ENCODE data around the gene ASIC1. TPM values are rescaled to one million over a fixed set of nuclear protein-coding genes. Genes with fewer than 3 reads are reported as not detected.

ASIC1 gene
- polyA plus RNA-seq, 3 donors: not detected

- Histone ChIP-seq H3K4me2 (replicated peaks; ENCODE audit: extremely low read depth, low read length, poor library complexity, severe bottlenecking) (peak overlapping the region; percentile 69), H3K4me3 (replicated peaks in 1 of 3; ENCODE audit: low read depth in 2 of 3, low read length in 3 of 3) (peak overlapping the region in 1 of 3 experiments; percentile 56), H3K79me2 (ENCODE audit: insufficient read depth, low read length) (peaks cover 33% of the 10 kb centered on the region), H2AFZ (ENCODE audit: insufficient read depth, low read depth, low read length, poor library complexity, severe bottlenecking) (peak overlapping the region; percentile 75), H4K20me1 (ENCODE audit: insufficient read depth, low read length) (peaks cover 17% of the 10 kb centered on the region), H3K27ac (ENCODE audit: low read depth in 1 of 2, low read length in 2 of 2) (no peak overlapping the region), H3K9ac (ENCODE audit: insufficient read depth, low read length, poor library complexity, severe bottlenecking) (no peak overlapping the region), H3K4me1 (ENCODE audit: control insufficient read depth in 1 of 2, insufficient read depth in 2 of 2, low read length in 2 of 2) (peaks cover 16 to 23% of the 10 kb centered on the region in 2 donors), H3K9me3 (replicated peaks in 1 of 2; ENCODE audit: control insufficient read depth in 1 of 2, insufficient read depth in 1 of 2, low read length in 2 of 2) (no peaks in the 10 kb centered on the region), H3K27me3 (ENCODE audit: control insufficient read depth in 2 of 2, insufficient read depth in 2 of 2, low read length in 2 of 2) (no peaks in the 10 kb centered on the region), H3K36me3 (replicated peaks in 1 of 2; ENCODE audit: control insufficient read depth in 1 of 2, insufficient read depth in 2 of 2, low read length in 2 of 2) (peaks cover 4% of the 10 kb centered on the region in 2 donors)
- intact Hi-C loops (cut with micrococcal nuclease): loop anchor here in 1 of 2 donors (5.0 kb wide), 1 partner anchor 56 kb away; the partner anchor contains the start of gene CERS5
- peaks cover 24% of the 10 kb centered on the region for H3K4me1 Mint-ChIP-seq
- peak overlapping the region in 3 of 7 donors; percentile 44 to 85 (median 84) for H3K27ac Mint-ChIP-seq
- no peak for TF ChIP-seq CTCF (IDR thresholded peaks at IDR 0.05)
- peak in 1 of 3 donors; percentile 20 for DNase-seq
- no peaks in the 10 kb centered on the region for H3K9me3 Mint-ChIP-seq
- H3K27me3 Mint-ChIP-seq (ENCODE audit: low read depth in 3 of 3): peaks cover 1 to 7% (median 2%) of the 10 kb centered on the region in 3 donors
- H3K36me3 Mint-ChIP-seq: peaks cover 9 to 16% of the 10 kb centered on the region in 2 donors
- WGBS (ENCODE audit: insufficient coverage): 51% methylated on average over 6 of the region's 7 CpGs
- peak overlapping the region; percentile 69 to 87 for H3K4me3 Mint-ChIP-seq
Observed at GRCh38 chr12:50110762-50111351, 53.5 kb downstream of the ASIC1 start.

GRCh38 chr12:50111395-50111692 lies 53.9 kb downstream of the ASIC1 start:
- H3K9me3 ChIP-seq (replicated peaks in 1 of 2; ENCODE audit: control insufficient read depth in 1 of 2, insufficient read depth in 1 of 2, low read length in 2 of 2): no peaks in the 10 kb centered on the region
- DNase-seq: no peak
- 18% methylated on average over 18 of the region's 19 CpGs for WGBS (ENCODE audit: insufficient coverage)
- intact Hi-C loops (cut with micrococcal nuclease): loop anchor here in 1 of 2 donors (5.0 kb wide), 1 partner anchor 56 kb away; the partner anchor contains the start of gene CERS5
- H3K4me2 ChIP-seq (replicated peaks; ENCODE audit: extremely low read depth, low read length, poor library complexity, severe bottlenecking): peak overlapping the region; percentile 69
- peak overlapping the region; percentile 75 for H2AFZ ChIP-seq (ENCODE audit: insufficient read depth, low read depth, low read length, poor library complexity, severe bottlenecking)
- peaks cover 38% of the 10 kb centered on the region for H3K79me2 ChIP-seq (ENCODE audit: insufficient read depth, low read length)
- Mint-ChIP-seq H3K36me3 (peaks cover 13 to 21% of the 10 kb centered on the region in 2 donors), H3K27ac (peak overlapping the region in 4 of 7 donors; percentile 62 to 85 (median 74)), H3K4me1 (peaks cover 25% of the 10 kb centered on the region), H3K27me3 (ENCODE audit: low read depth in 3 of 3) (peaks cover 0 to 7% (median 2%) of the 10 kb centered on the region in 3 donors), H3K4me3 (peak overlapping the region; percentile 69 to 87), H3K9me3 (no peaks in the 10 kb centered on the region)
- peaks cover 16 to 23% of the 10 kb centered on the region in 2 donors for H3K4me1 ChIP-seq (ENCODE audit: control insufficient read depth in 1 of 2, insufficient read depth in 2 of 2, low read length in 2 of 2)
- no peak overlapping the region for H3K9ac ChIP-seq (ENCODE audit: insufficient read depth, low read length, poor library complexity, severe bottlenecking)
- H3K27ac ChIP-seq (ENCODE audit: low read depth in 1 of 2, low read length in 2 of 2): no peak overlapping the region
- H3K4me3 ChIP-seq (replicated peaks in 1 of 3; ENCODE audit: low read depth in 2 of 3, low read length in 3 of 3): peak overlapping the region in 2 of 3 experiments; percentile 11 to 56
- peaks cover 5 to 9% of the 10 kb centered on the region in 2 donors for H3K36me3 ChIP-seq (replicated peaks in 1 of 2; ENCODE audit: control insufficient read depth in 1 of 2, insufficient read depth in 2 of 2, low read length in 2 of 2)
- H4K20me1 ChIP-seq (ENCODE audit: insufficient read depth, low read length): peaks cover 22% of the 10 kb centered on the region
- peak; percentile 91 for TF ChIP-seq CTCF (IDR thresholded peaks at IDR 0.05)
- H3K27me3 ChIP-seq (ENCODE audit: control insufficient read depth in 2 of 2, insufficient read depth in 2 of 2, low read length in 2 of 2): no peaks in the 10 kb centered on the region

Data from CD14-positive monocyte (primary cell).